Type B pancreatic cell (in vitro differentiated cells): ENCODE results near the gene PRKCZ. TPM values are rescaled to one million over a fixed set of nuclear protein-coding genes. Genes with fewer than 3 reads are reported as not detected.

Experiments
- DNase-seq: peaks from one replicate; pipeline ENCODE4 v3.0.0; 2021; ENCODE audit warnings: mixed read lengths; ENCODE audit not compliant: unreplicated experiment; ENCODE audit errors: extremely low spot score
- H3K27ac Mint-ChIP-seq: 2 replicates; pipeline ENCODE4 v1.8.0; 2021; ENCODE audit warnings: mild to moderate bottlenecking, mixed read lengths
- H3K27me3 Mint-ChIP-seq: 2 replicates; pipeline ENCODE4 v1.8.0; 2021; ENCODE audit warnings: mixed read lengths
- H3K36me3 Mint-ChIP-seq: 2 replicates; pipeline ENCODE4 v1.8.0; 2021; ENCODE audit warnings: mixed read lengths
- H3K4me1 Mint-ChIP-seq: one replicate; pipeline ENCODE4 v1.8.0; 2021; ENCODE audit warnings: mixed read lengths; ENCODE audit not compliant: unreplicated experiment
- H3K4me3 Mint-ChIP-seq: 2 replicates; pipeline ENCODE4 v1.8.0; 2021; ENCODE audit warnings: mild to moderate bottlenecking, mixed read lengths
- H3K9me3 Mint-ChIP-seq: 2 replicates; pipeline ENCODE4 v1.8.0; 2021; ENCODE audit warnings: mixed read lengths
- total RNA-seq: library from RNA; stranded (reverse); gene quantifications from 2 replicates; pipeline ENCODE4 v1.2.1, GENCODE V29; 2021; ENCODE audit warnings: low replicate concordance
- TF ChIP-seq, protein P1 (sequence below): fragments of 200-600 bp; sonication (generic); conservative IDR thresholded peaks from 2 replicates; pipeline ENCODE4 v1.5.0; 2021; ENCODE audit warnings: antibody characterized with exemption, mild to moderate bottlenecking

PRKCZ gene
- total RNA-seq, 1 donor from 2014 or later = 33.2 TPM

DNA sequence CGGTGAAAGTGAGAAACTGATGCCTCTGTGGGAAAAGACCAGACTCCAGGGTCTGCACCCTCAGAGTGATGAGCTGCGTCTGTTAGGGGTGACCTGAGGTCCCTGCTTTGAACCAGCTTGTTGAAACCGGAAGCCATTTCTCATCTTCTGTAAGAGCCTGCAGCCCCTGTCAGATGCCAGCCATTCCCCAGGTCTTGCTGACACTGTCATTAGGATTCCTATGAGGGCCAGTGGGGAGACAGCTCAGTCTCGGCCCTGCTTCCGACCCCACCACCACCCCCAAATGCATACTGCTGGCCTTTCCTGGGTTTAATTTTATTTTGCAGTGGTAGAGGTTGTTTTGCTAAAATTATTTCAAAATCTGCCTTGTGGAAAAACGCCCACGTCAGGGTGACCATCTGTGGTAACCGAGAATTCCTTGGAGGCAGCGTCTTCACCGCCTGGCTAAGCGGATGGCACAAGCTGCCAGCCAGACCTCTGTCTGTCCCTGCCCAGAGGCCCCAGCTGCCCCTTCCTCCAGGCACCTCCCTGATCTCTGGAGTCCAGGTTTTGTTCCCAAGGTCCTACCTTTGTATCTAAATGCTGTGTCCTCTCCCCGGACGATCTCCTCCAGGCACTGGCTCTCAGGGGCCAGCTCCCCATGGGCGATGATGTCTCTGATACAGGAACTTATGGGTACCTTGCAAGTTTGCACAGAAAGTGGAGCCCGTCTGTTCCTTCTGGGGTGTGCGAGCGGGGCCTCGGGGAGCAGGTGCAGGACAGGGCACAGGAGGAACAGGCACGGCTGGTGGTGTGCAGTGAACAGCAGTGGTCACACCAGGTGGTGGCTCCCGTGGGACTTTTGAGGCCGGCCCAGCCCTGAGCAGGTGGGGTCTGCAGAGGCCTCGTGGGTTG lies 49.9 kb downstream of the PRKCZ start:
- no peak overlapping the region for H3K4me3 Mint-ChIP-seq
- TF ChIP-seq, protein P1, sequence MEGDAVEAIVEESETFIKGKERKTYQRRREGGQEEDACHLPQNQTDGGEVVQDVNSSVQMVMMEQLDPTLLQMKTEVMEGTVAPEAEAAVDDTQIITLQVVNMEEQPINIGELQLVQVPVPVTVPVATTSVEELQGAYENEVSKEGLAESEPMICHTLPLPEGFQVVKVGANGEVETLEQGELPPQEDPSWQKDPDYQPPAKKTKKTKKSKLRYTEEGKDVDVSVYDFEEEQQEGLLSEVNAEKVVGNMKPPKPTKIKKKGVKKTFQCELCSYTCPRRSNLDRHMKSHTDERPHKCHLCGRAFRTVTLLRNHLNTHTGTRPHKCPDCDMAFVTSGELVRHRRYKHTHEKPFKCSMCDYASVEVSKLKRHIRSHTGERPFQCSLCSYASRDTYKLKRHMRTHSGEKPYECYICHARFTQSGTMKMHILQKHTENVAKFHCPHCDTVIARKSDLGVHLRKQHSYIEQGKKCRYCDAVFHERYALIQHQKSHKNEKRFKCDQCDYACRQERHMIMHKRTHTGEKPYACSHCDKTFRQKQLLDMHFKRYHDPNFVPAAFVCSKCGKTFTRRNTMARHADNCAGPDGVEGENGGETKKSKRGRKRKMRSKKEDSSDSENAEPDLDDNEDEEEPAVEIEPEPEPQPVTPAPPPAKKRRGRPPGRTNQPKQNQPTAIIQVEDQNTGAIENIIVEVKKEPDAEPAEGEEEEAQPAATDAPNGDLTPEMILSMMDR = no peak
- DNase-seq = no peak
- no peak overlapping the region for H3K27ac Mint-ChIP-seq
- H3K27me3 Mint-ChIP-seq = no peaks in the 10 kb centered on the region
- peaks cover 31% of the 10 kb centered on the region for H3K4me1 Mint-ChIP-seq
- peaks cover 14% of the 10 kb centered on the region for H3K36me3 Mint-ChIP-seq
- H3K9me3 Mint-ChIP-seq = peaks cover 6% of the 10 kb centered on the region

DNA sequence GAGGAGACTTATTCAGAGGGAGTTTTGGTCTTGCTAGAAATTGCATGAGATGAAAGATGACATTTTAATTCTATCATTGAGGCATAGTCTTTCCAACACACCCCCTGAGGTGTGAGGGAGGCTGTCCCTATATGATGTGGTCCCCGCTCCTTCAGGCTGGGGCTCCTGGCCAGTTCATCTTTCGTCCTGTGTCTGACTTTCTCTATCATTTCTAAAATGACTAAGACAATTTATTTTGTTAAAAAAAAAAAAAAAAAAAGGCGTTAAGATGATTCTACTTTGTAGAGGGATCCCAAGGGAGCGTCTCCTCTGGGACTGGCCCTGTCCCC lies 50.5 kb downstream of the PRKCZ start:
- Mint-ChIP-seq H3K27ac (no peak overlapping the region), H3K4me3 (no peak overlapping the region), H3K9me3 (peaks cover 6% of the 10 kb centered on the region), H3K4me1 (peaks cover 31% of the 10 kb centered on the region), H3K36me3 (peaks cover 14% of the 10 kb centered on the region), H3K27me3 (no peaks in the 10 kb centered on the region)
- no peak for DNase-seq
- TF ChIP-seq, protein P1 = no peak

DNA sequence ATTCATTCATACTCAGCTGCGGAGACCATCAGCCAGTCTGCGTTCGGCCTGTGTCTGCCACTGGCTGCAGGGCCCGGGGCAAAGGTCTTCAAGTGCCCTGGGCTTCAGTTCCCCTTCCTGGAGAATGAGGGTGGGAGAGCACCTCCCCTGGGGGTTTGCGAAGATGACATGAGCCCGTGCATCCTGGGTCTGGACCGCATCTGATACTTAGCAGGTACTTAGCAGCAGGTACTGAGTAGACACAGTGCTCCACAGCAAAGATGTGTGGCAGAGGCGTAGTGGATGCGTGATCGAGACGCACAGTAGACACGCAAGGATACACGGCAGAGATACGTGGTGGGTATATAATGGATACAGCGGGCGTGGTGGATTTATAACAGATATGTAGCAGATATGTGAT lies 51.3 kb downstream of the PRKCZ start:
- Mint-ChIP-seq H3K27ac (no peak overlapping the region), H3K36me3 (peaks cover 14% of the 10 kb centered on the region), H3K4me1 (peaks cover 31% of the 10 kb centered on the region), H3K27me3 (no peaks in the 10 kb centered on the region), H3K9me3 (peaks cover 6% of the 10 kb centered on the region), H3K4me3 (no peak overlapping the region)
- TF ChIP-seq, protein P1 = no peak
- DNase-seq = no peak

DNA sequence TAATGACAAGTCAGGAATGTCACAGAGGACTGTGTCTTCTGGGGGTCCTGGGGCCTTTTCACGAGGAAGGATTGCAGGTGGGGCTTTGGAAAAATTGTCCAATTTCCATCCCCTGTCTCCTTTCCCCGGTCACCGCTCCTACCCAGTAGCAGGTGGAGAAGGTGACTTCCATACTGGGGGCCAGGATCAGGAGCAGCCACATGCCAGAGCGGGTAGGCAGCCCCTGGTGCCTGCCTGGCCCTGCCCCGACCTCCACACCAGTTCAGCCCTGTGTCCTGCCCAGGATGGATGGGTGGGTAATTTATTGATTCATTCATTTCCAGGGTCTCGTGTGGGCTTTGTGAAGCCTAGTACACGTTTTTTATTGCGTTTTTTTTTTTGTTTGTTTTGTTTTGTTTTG lies 51.7 kb downstream of the PRKCZ start:
- no peak for DNase-seq
- peaks cover 14% of the 10 kb centered on the region for H3K36me3 Mint-ChIP-seq
- peaks cover 31% of the 10 kb centered on the region for H3K4me1 Mint-ChIP-seq
- peaks cover 6% of the 10 kb centered on the region for H3K9me3 Mint-ChIP-seq
- H3K27ac Mint-ChIP-seq = no peak overlapping the region
- no peak overlapping the region for H3K4me3 Mint-ChIP-seq
- H3K27me3 Mint-ChIP-seq = no peaks in the 10 kb centered on the region
- TF ChIP-seq, protein P1 = no peak

DNA sequence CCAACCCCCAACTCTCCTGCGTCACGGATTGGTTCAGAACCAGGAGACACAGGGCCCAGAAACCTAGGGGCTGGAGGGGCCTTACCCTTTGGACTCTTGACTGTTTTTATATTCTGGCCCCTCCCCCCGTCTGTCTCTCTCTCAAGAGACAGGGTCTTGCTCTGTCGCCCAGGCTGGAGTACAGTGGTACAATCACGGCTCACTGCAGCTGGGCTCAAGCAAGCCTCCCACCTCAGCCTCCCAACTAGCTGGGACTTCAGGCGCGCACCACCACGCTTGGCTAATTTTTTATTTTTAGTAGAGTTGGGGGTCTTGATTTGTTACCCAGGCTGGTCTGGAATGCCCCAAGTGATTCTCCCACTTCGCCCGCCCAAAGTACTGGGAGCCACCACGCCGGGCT lies 52.5 kb downstream of the PRKCZ start:
- peaks cover 12% of the 10 kb centered on the region for H3K36me3 Mint-ChIP-seq
- TF ChIP-seq, protein P1 = no peak
- H3K4me1 Mint-ChIP-seq = peaks cover 30% of the 10 kb centered on the region
- H3K27ac Mint-ChIP-seq = no peak overlapping the region
- DNase-seq = no peak
- H3K4me3 Mint-ChIP-seq = no peak overlapping the region
- H3K9me3 Mint-ChIP-seq = peaks cover 4% of the 10 kb centered on the region
- no peaks in the 10 kb centered on the region for H3K27me3 Mint-ChIP-seq
